AG08395 (cell line): Measurements from ENCODE around the gene TRIM9.
A peak's percentile ranks its signal among the peaks of the same experiment; 100 is the strongest.

Experiments used
- DNase-seq: peaks from one replicate; pipeline ENCODE4 v3.0.0; 2012; ENCODE audit warnings: mixed read lengths, low spot score

The TRIM9 gene

DNA sequence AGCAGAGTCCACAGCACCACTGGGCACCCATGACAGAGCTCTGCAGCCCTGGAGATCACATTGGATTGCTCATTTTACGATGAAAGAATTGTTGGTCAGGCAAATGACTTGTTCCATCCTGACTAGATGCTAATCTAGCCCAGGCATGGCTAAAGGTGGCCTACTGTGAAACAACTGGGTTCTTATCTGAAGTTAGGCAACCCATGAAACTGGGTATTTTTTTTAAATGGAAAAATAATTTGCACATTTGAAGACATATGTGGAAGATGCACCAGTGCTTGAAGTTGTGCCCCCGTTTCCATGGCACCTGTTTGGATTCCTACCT lies 158.9 kb downstream of the TRIM9 start:
- no peak for DNase-seq

DNA sequence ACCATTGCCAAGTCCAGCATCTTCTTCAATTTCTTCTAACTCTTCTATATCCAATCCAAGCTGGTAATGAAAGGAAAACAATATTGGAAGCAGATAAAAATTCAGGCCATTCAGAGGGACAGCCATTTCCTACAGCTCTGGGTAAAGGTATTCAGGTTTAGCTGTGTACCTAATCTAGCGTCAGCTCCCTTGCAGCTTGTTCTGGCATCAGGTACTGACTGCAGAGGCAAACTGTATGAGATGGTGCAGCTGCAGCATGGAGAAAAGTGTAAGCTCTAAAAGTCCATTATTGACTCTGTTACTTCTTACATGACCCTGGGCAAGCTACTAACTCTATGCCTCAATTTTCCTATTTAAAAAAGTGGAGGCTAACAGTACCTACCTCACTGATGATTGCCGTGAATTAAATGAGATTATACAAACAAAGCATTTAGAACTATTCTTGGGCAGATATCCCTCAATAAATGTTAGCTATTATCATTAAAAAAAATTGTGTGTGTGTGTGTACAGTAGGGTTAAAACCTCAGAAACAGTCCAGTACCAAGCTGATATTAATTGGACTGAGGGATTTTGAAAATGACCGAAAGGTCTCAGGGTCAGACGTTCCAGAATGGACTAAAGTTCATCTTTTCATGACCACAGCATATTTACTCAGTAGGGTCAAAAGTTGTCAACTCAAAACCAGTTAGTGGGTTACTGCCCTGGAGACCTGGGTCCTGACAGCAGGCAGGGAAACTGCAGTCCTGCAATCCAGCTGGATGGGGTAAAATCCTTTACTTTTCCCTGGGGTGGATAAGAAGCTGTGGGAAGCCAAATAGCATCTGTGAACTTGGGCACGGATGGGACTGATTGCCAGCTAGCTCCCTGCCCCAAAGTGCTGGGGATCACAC lies 159.5 kb downstream of the TRIM9 start:
- DNase-seq, result no peak

GRCh38 chr14:50932592-50933495 lies 162.1 kb downstream of the TRIM9 start:
- no peak for DNase-seq

- DNase-seq, result no peak
Observed at GRCh38 chr14:50932156-50932555, 162.7 kb downstream of the TRIM9 start.

GRCh38 chr14:50931559-50931958 lies 163.3 kb downstream of the TRIM9 start:
- DNase-seq, result no peak

DNA sequence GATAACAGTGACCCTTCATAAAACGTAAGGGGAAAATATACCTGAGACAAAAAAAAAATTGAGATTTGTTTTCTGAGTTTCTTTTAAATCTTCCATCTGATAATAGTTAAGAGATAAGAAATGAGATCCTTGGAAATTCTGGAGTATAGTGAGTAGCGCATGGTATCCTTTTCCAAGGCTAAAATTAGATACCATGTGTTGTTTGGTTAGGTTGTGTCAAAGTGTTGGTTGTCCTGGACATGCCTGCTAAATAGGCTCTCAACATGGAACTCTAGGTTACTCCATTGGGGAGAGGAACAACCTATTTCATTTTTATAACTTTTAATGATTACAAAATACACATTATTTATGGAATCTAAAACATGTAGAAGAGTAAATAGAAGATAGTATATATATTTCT lies 165.4 kb downstream of the TRIM9 start:
- no peak for DNase-seq

- DNase-seq, result peak; percentile 84
Observed at GRCh38 chr14:50928002-50928635, 166.8 kb downstream of the TRIM9 start.

GRCh38 chr14:50926851-50927386 lies 168.0 kb downstream of the TRIM9 start:
- DNase-seq, result no peak
